ENCODE measurements around the gene NCK2. TPM values are rescaled to one million over a fixed set of nuclear protein-coding genes. Genes with fewer than 3 reads are reported as not detected.

Gene NCK2
- total RNA-seq, 1 donor from 2014 or later, result 42.3 TPM

DNA sequence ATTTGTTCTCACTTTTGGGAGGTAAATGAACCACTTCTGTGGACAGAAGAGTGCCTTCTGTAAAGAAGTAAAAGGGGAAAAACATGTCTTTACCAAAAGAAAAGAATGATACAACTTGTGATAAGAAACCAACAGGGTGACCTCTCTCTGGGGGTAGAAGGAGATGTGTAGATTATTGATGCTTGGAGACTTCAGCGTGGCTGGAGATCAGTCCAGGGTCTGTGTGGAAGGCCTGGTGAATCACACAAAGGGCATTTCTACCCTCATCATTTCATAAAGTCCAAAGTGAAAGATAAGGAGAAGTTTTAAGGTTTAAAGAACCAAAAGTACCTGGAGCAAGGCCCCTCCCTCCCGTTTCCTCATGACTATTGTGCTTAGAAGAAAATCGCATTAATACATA is 142.5 kb downstream of the NCK2 start:
- no peaks in the 10 kb centered on the region for H3K27me3 ChIP-seq (ENCODE audit: control insufficient read depth in 3 of 3, insufficient read depth in 3 of 3, low read length in 3 of 3)
- H3K36me3 ChIP-seq (ENCODE audit: control insufficient read depth in 3 of 3, insufficient read depth in 3 of 3, low read length in 3 of 3), result peaks cover 0 to under 1% (median 0%) of the 10 kb centered on the region in 3 donors
- peaks cover 36 to 42% (median 41%) of the 10 kb centered on the region in 3 donors for H3K4me1 ChIP-seq (ENCODE audit: control insufficient read depth in 3 of 3, insufficient read depth in 3 of 3, low read length in 3 of 3)
- no peak overlapping the region for H3K4me3 ChIP-seq (ENCODE audit: low read length in 3 of 3)
- H3K9me3 ChIP-seq (ENCODE audit: control insufficient read depth in 3 of 3, low read length in 3 of 3), result no peaks in the 10 kb centered on the region
- H3K9ac ChIP-seq (ENCODE audit: low read depth in 1 of 3, low read length in 3 of 3), result no peak overlapping the region
- H3K27ac ChIP-seq (ENCODE audit: low read depth, low read length), result peak overlapping the region; percentile 36

DNA sequence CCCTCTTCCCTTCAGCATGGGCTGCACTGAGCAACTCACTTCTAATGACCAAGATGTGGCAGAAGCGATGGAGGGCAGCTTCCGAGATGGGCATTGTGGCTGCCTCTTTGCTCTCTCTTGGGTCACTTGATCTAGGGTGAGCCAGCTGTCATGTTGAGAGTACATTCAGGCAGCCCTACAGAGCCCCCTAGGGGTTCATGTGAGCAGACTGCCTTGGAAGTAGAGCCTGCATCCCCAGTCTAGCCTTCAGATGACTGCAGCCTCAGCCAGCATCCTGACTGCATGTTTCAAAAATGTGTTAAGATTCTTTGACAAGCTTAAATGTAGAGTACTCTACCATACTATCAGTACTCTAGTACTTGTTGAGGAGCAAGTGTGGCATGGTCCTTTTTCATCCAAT is 143.9 kb downstream of the NCK2 start:
- Histone ChIP-seq H3K9ac (ENCODE audit: low read depth in 1 of 3, low read length in 3 of 3) (no peak overlapping the region), H3K27ac (ENCODE audit: low read depth, low read length) (no peak overlapping the region), H3K9me3 (ENCODE audit: control insufficient read depth in 3 of 3, low read length in 3 of 3) (no peaks in the 10 kb centered on the region), H3K4me1 (ENCODE audit: control insufficient read depth in 3 of 3, insufficient read depth in 3 of 3, low read length in 3 of 3) (peaks cover 27 to 36% (median 35%) of the 10 kb centered on the region in 3 donors), H3K4me3 (ENCODE audit: low read length in 3 of 3) (no peak overlapping the region), H3K36me3 (ENCODE audit: control insufficient read depth in 3 of 3, insufficient read depth in 3 of 3, low read length in 3 of 3) (peaks cover 0 to 5% (median 4%) of the 10 kb centered on the region in 3 donors), H3K27me3 (ENCODE audit: control insufficient read depth in 3 of 3, insufficient read depth in 3 of 3, low read length in 3 of 3) (no peaks in the 10 kb centered on the region)

DNA sequence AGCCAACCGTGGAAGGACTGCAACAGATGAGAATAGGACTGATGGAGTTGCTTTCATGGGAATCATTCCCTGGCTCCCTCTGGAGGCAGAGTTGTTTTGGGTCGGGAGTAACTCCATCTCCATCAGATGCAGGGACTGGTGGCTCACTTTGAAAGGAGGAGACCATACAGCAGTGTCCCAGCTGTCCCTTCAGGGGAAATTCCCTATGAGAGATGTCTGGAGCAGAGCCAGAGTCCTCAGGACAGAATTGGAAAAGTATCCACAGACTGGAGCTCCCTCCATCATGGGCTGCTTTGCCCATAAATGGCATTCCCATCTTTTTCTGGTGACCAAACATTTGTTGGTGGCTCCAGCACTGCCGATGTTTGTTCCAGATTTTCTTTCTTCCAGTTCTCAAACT is 144.3 kb downstream of the NCK2 start:
- Histone ChIP-seq H3K4me3 (ENCODE audit: low read length in 3 of 3) (no peak overlapping the region), H3K9me3 (ENCODE audit: control insufficient read depth in 3 of 3, low read length in 3 of 3) (no peaks in the 10 kb centered on the region), H3K27me3 (ENCODE audit: control insufficient read depth in 3 of 3, insufficient read depth in 3 of 3, low read length in 3 of 3) (no peaks in the 10 kb centered on the region), H3K27ac (ENCODE audit: low read depth, low read length) (no peak overlapping the region), H3K4me1 (ENCODE audit: control insufficient read depth in 3 of 3, insufficient read depth in 3 of 3, low read length in 3 of 3) (peaks cover 23 to 32% (median 31%) of the 10 kb centered on the region in 3 donors), H3K36me3 (ENCODE audit: control insufficient read depth in 3 of 3, insufficient read depth in 3 of 3, low read length in 3 of 3) (peaks cover 0 to 7% (median 4%) of the 10 kb centered on the region in 3 donors), H3K9ac (ENCODE audit: low read depth in 1 of 3, low read length in 3 of 3) (no peak overlapping the region)

DNA sequence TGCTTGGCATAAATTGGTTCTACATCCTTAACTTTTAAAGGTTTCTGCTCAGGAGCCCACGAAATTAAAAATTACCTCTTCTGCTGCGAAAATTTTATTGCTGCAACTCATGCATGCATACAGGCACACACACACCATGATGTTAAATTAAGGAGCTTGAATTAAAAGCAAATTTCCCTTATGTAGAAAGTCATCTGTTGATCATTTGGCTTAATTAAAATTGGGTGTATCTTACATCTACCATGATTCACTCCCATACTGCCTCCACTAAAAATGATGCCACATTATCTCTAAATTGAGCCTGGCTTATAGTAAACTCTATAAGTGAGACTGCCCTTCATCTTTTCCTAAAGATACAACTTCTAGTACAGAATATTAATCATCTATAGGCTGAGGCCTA is 145.4 kb downstream of the NCK2 start:
- no peak overlapping the region for H3K9ac ChIP-seq (ENCODE audit: low read depth in 1 of 3, low read length in 3 of 3)
- no peaks in the 10 kb centered on the region for H3K9me3 ChIP-seq (ENCODE audit: control insufficient read depth in 3 of 3, low read length in 3 of 3)
- peaks cover 6 to 9% (median 6%) of the 10 kb centered on the region in 3 donors for H3K36me3 ChIP-seq (ENCODE audit: control insufficient read depth in 3 of 3, insufficient read depth in 3 of 3, low read length in 3 of 3)
- H3K27me3 ChIP-seq (ENCODE audit: control insufficient read depth in 3 of 3, insufficient read depth in 3 of 3, low read length in 3 of 3), result no peaks in the 10 kb centered on the region
- peaks cover 16 to 31% (median 22%) of the 10 kb centered on the region in 3 donors for H3K4me1 ChIP-seq (ENCODE audit: control insufficient read depth in 3 of 3, insufficient read depth in 3 of 3, low read length in 3 of 3)
- H3K27ac ChIP-seq (ENCODE audit: low read depth, low read length), result no peak overlapping the region
- no peak overlapping the region for H3K4me3 ChIP-seq (ENCODE audit: low read length in 3 of 3)

DNA sequence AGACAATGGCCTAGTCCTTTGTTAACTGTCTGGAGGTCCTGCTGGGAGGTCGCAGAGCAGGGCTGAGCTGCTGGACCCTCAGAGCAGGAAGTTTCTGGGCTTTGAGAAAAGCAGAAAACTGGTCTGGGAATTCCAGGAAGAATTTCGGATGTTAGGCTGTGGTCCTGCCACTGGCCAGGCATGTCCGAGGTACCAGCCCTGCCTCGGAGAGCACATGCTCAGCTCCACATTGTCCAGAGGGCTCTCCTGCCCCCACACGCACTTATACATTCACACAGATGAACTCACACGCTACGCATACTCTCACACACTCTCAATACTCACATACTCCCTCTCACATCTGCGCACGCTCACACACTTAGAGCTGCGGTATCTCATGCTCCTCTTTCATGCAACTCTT is 146.1 kb downstream of the NCK2 start:
- H3K36me3 ChIP-seq (ENCODE audit: control insufficient read depth in 3 of 3, insufficient read depth in 3 of 3, low read length in 3 of 3), result peaks cover 6 to 9% (median 6%) of the 10 kb centered on the region in 3 donors
- no peaks in the 10 kb centered on the region for H3K27me3 ChIP-seq (ENCODE audit: control insufficient read depth in 3 of 3, insufficient read depth in 3 of 3, low read length in 3 of 3)
- peaks cover 16 to 36% (median 18%) of the 10 kb centered on the region in 3 donors for H3K4me1 ChIP-seq (ENCODE audit: control insufficient read depth in 3 of 3, insufficient read depth in 3 of 3, low read length in 3 of 3)
- H3K4me3 ChIP-seq (ENCODE audit: low read length in 3 of 3), result no peak overlapping the region
- no peaks in the 10 kb centered on the region for H3K9me3 ChIP-seq (ENCODE audit: control insufficient read depth in 3 of 3, low read length in 3 of 3)
- H3K27ac ChIP-seq (ENCODE audit: low read depth, low read length), result no peak overlapping the region
- H3K9ac ChIP-seq (ENCODE audit: low read depth in 1 of 3, low read length in 3 of 3), result no peak overlapping the region

DNA sequence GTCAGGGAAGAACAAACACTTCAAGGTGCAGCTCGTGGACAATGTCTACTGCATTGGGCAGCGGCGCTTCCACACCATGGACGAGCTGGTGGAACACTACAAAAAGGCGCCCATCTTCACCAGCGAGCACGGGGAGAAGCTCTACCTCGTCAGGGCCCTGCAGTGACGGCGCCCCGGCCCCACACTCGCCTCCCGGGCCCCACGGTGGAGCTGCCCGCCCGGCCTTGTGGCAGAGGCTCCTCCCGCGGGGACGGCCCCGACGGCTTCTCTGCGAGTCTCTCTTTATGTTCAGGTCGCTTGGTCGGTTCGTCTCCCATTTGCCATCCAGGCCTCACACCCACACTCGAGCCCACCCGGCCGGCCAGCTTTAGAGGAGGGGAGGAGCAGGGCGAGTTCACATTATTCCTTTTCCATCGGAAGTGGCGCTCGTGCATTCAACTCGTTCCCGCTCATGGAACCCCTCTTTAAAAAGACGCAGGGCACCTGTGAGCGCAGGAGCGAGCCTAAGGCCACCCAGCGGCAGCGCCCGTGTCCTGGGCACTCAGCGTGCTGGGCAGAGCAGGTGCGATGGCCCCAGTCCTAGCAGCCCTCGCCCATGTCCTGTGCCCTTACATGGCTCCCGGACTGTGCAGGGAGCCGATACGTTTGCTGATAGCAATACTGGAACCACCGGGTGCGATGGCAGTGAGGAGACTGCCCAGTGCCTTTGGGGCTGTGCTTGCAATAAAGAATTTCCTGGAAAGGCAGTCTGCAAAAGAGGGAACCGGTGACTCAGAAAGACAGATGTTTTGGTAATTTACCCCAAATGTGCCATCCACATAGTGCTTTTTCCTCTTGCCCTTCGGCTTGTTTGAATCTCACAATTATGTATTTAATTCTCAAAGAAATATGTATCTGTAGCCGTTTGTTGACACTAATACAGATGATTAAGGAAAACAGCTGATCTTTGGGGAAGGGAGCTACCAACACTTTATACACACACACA is 148.6 kb downstream of the NCK2 start:
- H3K9ac ChIP-seq (ENCODE audit: low read depth in 1 of 3, low read length in 3 of 3), result no peak overlapping the region
- no peaks in the 10 kb centered on the region for H3K27me3 ChIP-seq (ENCODE audit: control insufficient read depth in 3 of 3, insufficient read depth in 3 of 3, low read length in 3 of 3)
- H3K27ac ChIP-seq (ENCODE audit: low read depth, low read length), result no peak overlapping the region
- H3K4me1 ChIP-seq (ENCODE audit: control insufficient read depth in 3 of 3, insufficient read depth in 3 of 3, low read length in 3 of 3), result peaks cover 11 to 30% (median 13%) of the 10 kb centered on the region in 3 donors
- no peaks in the 10 kb centered on the region for H3K9me3 ChIP-seq (ENCODE audit: control insufficient read depth in 3 of 3, low read length in 3 of 3)
- H3K36me3 ChIP-seq (ENCODE audit: control insufficient read depth in 3 of 3, insufficient read depth in 3 of 3, low read length in 3 of 3), result peaks cover 6 to 9% (median 6%) of the 10 kb centered on the region in 3 donors
- no peak overlapping the region for H3K4me3 ChIP-seq (ENCODE audit: low read length in 3 of 3)

DNA sequence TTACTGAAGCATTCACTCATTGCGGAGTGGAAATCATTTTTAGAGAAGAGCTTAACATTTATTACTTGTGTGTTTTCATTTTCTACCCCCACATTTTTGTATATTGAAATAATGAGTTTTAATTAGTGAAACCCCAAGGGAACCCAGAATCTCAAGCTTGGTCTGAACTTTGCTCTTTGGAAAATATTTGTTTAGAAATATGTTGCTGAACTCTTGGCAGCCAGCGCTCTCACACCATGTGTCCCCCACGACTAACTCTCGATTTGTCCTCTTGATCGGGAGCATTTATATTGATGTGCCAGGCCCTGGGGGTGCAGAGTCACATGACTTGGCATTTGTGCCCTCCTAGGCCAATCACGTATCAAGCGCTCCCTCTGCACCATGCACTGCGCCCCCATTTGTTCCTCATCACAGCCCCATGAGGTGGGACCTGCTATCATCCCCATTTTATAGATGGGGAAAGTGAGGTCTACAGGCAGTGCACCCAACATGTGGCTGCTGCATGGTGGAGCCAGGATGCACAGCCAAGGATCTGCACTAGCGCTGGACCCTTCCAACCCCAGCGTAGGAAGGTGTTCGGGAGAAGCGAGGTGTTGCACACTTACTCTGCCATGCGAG is 149.7 kb downstream of the NCK2 start:
- Histone ChIP-seq H3K27ac (ENCODE audit: low read depth, low read length) (no peak overlapping the region), H3K9me3 (ENCODE audit: control insufficient read depth in 3 of 3, low read length in 3 of 3) (no peaks in the 10 kb centered on the region)

DNA sequence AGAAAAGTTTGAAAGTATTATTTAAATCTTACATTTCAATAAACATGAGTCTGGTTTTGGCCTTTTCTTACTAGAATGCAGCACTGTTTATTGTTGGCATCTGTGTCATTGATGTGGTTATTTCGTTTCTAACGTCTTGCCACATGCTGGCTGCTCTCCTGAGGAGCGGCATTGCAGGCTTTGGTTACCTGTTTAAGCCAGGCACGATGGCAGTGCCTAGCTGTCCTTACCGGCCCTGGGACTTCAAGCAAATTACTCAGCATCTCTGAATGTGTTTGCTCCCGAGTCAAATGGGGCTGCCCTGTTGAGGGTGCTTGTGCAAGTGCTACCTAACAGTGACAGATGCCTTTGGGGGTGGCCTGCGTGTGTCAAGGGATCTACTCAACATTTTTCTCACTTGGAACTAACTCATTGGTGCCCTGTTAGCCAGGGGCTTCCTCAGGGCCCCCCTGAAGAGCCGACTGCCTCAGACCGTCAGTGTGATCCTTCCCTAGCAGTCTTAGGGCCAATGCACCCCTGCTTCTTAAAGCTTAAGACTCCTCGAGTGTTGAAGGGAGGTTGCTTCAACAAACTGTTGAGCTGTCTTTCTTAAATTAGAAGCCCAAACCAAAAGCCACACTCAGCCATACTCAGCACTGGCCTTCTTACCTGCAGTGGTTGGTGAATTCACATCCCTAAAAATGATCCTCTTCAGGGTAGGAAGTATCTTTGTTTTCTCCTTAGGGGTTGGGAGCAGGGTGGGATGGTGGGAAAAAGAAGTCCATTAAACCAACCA is 151.5 kb downstream of the NCK2 start:
- Histone ChIP-seq H3K9me3 (ENCODE audit: control insufficient read depth in 3 of 3, low read length in 3 of 3) (no peaks in the 10 kb centered on the region), H3K36me3 (ENCODE audit: control insufficient read depth in 3 of 3, insufficient read depth in 3 of 3, low read length in 3 of 3) (peaks cover 6 to 9% (median 6%) of the 10 kb centered on the region in 3 donors), H3K27ac (ENCODE audit: low read depth, low read length) (peak overlapping the region; percentile 11), H3K4me1 (ENCODE audit: control insufficient read depth in 3 of 3, insufficient read depth in 3 of 3, low read length in 3 of 3) (peaks cover 11 to 30% (median 13%) of the 10 kb centered on the region in 3 donors), H3K4me3 (ENCODE audit: low read length in 3 of 3) (no peak overlapping the region), H3K27me3 (ENCODE audit: control insufficient read depth in 3 of 3, insufficient read depth in 3 of 3, low read length in 3 of 3) (no peaks in the 10 kb centered on the region), H3K9ac (ENCODE audit: low read depth in 1 of 3, low read length in 3 of 3) (no peak overlapping the region)

More for the DNA sequence above, 149.7 kb downstream of the NCK2 start:
- Histone ChIP-seq H3K9ac (ENCODE audit: low read depth in 1 of 3, low read length in 3 of 3) (no peak overlapping the region), H3K36me3 (ENCODE audit: control insufficient read depth in 3 of 3, insufficient read depth in 3 of 3, low read length in 3 of 3) (peaks cover 6 to 9% (median 6%) of the 10 kb centered on the region in 3 donors), H3K4me3 (ENCODE audit: low read length in 3 of 3) (no peak overlapping the region), H3K27me3 (ENCODE audit: control insufficient read depth in 3 of 3, insufficient read depth in 3 of 3, low read length in 3 of 3) (no peaks in the 10 kb centered on the region), H3K4me1 (ENCODE audit: control insufficient read depth in 3 of 3, insufficient read depth in 3 of 3, low read length in 3 of 3) (peaks cover 11 to 30% (median 13%) of the 10 kb centered on the region in 3 donors)

DNA sequence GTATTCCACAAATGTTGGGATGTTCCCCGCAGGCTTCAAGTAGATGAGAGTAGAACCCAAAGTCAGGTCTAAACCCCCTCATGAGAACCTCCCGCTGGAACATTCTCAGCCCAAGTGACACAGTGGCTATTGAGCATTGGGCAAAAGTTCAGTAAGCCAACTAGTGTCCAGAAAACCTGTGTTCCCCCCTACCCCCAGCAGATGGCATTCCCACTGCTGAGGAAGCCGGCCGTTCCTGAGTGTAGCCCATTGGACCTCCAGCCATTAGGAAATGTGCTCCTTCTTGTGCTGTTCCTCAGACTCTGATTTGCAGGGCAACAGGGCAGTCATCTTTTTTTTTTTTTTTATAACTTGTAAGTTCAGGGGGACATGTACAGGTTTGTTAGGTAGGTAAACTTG is 152.1 kb downstream of the NCK2 start:
- H3K4me3 ChIP-seq (ENCODE audit: low read length in 3 of 3), result no peak overlapping the region
- no peaks in the 10 kb centered on the region for H3K9me3 ChIP-seq (ENCODE audit: control insufficient read depth in 3 of 3, low read length in 3 of 3)
- H3K4me1 ChIP-seq (ENCODE audit: control insufficient read depth in 3 of 3, insufficient read depth in 3 of 3, low read length in 3 of 3), result peaks cover 13 to 36% (median 15%) of the 10 kb centered on the region in 3 donors
- no peak overlapping the region for H3K9ac ChIP-seq (ENCODE audit: low read depth in 1 of 3, low read length in 3 of 3)
- H3K27ac ChIP-seq (ENCODE audit: low read depth, low read length), result no peak overlapping the region
- peaks cover 6 to 9% (median 6%) of the 10 kb centered on the region in 3 donors for H3K36me3 ChIP-seq (ENCODE audit: control insufficient read depth in 3 of 3, insufficient read depth in 3 of 3, low read length in 3 of 3)
- no peaks in the 10 kb centered on the region for H3K27me3 ChIP-seq (ENCODE audit: control insufficient read depth in 3 of 3, insufficient read depth in 3 of 3, low read length in 3 of 3)
